Measurements from ENCODE around the gene FFAR1.
"Not testable (repeated sequence)": the region's sequence is repeated elsewhere in the genome, so short reads cannot be mapped to it uniquely, and the experiment has no call there.

FFAR1 gene

GRCh38 chr19:35377656-35378055, 30.0 kb downstream of the FFAR1 start:
- peak overlapping the region; percentile 10 for H3K27ac Mint-ChIP-seq (ENCODE audit: low read depth)
- ATAC-seq (replicated peaks; ENCODE audit: extremely low read depth, poor library complexity, severe bottlenecking) (no peak), DNase-seq (ENCODE audit: low spot score in 2 of 2) (no peak)
- no peaks in the 10 kb centered on the region for H3K9me3 Mint-ChIP-seq
- no peak overlapping the region for H3K4me3 Mint-ChIP-seq
- peaks cover 14% of the 10 kb centered on the region for H3K27me3 Mint-ChIP-seq
- H3K4me1 Mint-ChIP-seq = no peaks in the 10 kb centered on the region
- peaks cover 2% of the 10 kb centered on the region for H3K36me3 Mint-ChIP-seq (ENCODE audit: insufficient read depth)

GRCh38 chr19:35378356-35378755, 30.7 kb downstream of the FFAR1 start:
- peaks cover 21% of the 10 kb centered on the region for H3K27me3 Mint-ChIP-seq
- H3K36me3 Mint-ChIP-seq (ENCODE audit: insufficient read depth) = peaks cover 2% of the 10 kb centered on the region
- H3K4me1 Mint-ChIP-seq = no peaks in the 10 kb centered on the region
- H3K9me3 Mint-ChIP-seq = no peaks in the 10 kb centered on the region
- H3K4me3 Mint-ChIP-seq = no peak overlapping the region
- DNase-seq (ENCODE audit: low spot score in 2 of 2) (no peak), ATAC-seq (replicated peaks; ENCODE audit: extremely low read depth, poor library complexity, severe bottlenecking) (no peak)
- H3K27ac Mint-ChIP-seq (ENCODE audit: low read depth) = no peak overlapping the region

GRCh38 chr19:35379545-35379944, 31.8 kb downstream of the FFAR1 start:
- ATAC-seq (replicated peaks; ENCODE audit: extremely low read depth, poor library complexity, severe bottlenecking); H3K9me3 Mint-ChIP-seq; H3K4me1 Mint-ChIP-seq; H3K4me3 Mint-ChIP-seq; H3K27ac Mint-ChIP-seq (ENCODE audit: low read depth); H3K36me3 Mint-ChIP-seq (ENCODE audit: insufficient read depth); DNase-seq (ENCODE audit: low spot score in 2 of 2): not testable (repeated sequence)
- peaks cover 28% of the 10 kb centered on the region for H3K27me3 Mint-ChIP-seq

GRCh38 chr19:35379992-35380391, 32.3 kb downstream of the FFAR1 start:
- ATAC-seq (replicated peaks; ENCODE audit: extremely low read depth, poor library complexity, severe bottlenecking) (no peak), DNase-seq (ENCODE audit: low spot score in 2 of 2) (no peak)
- H3K4me1 Mint-ChIP-seq = no peaks in the 10 kb centered on the region
- no peak overlapping the region for H3K27ac Mint-ChIP-seq (ENCODE audit: low read depth)
- H3K36me3 Mint-ChIP-seq (ENCODE audit: insufficient read depth) = no peaks in the 10 kb centered on the region
- peaks cover 32% of the 10 kb centered on the region for H3K27me3 Mint-ChIP-seq
- no peaks in the 10 kb centered on the region for H3K9me3 Mint-ChIP-seq
- H3K4me3 Mint-ChIP-seq = no peak overlapping the region

- H3K36me3 Mint-ChIP-seq (ENCODE audit: insufficient read depth) = no peaks in the 10 kb centered on the region
- no peak for DNase-seq (ENCODE audit: low spot score in 2 of 2)
- no peak overlapping the region for H3K4me3 Mint-ChIP-seq
- no peaks in the 10 kb centered on the region for H3K9me3 Mint-ChIP-seq
- no peak for ATAC-seq (replicated peaks; ENCODE audit: extremely low read depth, poor library complexity, severe bottlenecking)
- H3K4me1 Mint-ChIP-seq = no peaks in the 10 kb centered on the region
- H3K27me3 Mint-ChIP-seq = peaks cover 34% of the 10 kb centered on the region
- H3K27ac Mint-ChIP-seq (ENCODE audit: low read depth) = no peak overlapping the region
These were observed 32.9 kb downstream of the FFAR1 start for GRCh38 chr19:35380450-35381124.

- Mint-ChIP-seq H3K27me3 (peaks cover 34% of the 10 kb centered on the region), H3K9me3 (peaks cover 2% of the 10 kb centered on the region), H3K4me3 (no peak overlapping the region), H3K27ac (ENCODE audit: low read depth) (no peak overlapping the region), H3K36me3 (ENCODE audit: insufficient read depth) (no peaks in the 10 kb centered on the region), H3K4me1 (no peaks in the 10 kb centered on the region)
- ATAC-seq (replicated peaks; ENCODE audit: extremely low read depth, poor library complexity, severe bottlenecking) = no peak
- DNase-seq (ENCODE audit: low spot score in 2 of 2) = no peak
These were observed 33.6 kb downstream of the FFAR1 start for GRCh38 chr19:35381318-35381717.

GRCh38 chr19:35381926-35382325, 34.2 kb downstream of the FFAR1 start:
- no peak for DNase-seq (ENCODE audit: low spot score in 2 of 2)
- H3K4me1 Mint-ChIP-seq = no peaks in the 10 kb centered on the region
- no peak for ATAC-seq (replicated peaks; ENCODE audit: extremely low read depth, poor library complexity, severe bottlenecking)
- no peak overlapping the region for H3K4me3 Mint-ChIP-seq
- H3K36me3 Mint-ChIP-seq (ENCODE audit: insufficient read depth) = no peaks in the 10 kb centered on the region
- H3K27me3 Mint-ChIP-seq = peaks cover 34% of the 10 kb centered on the region
- H3K9me3 Mint-ChIP-seq = peaks cover 6% of the 10 kb centered on the region
- no peak overlapping the region for H3K27ac Mint-ChIP-seq (ENCODE audit: low read depth)

DNA sequence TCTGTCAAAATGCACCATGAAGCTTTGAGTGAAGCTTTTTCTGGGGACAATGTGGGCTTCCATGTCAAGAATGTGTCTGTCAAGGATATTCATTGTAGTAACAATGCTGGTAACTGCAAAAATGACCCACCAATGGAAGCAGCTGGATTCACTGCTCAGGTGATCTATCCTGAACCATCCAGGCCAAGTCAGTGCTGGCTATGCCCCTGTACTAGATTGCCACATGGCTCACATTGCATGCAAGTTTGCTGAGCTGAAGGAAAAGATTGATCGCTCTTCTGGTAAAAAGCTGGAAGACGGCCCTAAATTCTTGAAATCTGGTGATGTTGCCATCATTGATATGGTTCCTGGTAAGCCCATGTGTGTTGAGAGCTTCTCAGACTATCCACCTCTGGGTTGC, 35.8 kb downstream of the FFAR1 start:
- H3K36me3 Mint-ChIP-seq (ENCODE audit: insufficient read depth) = no peaks in the 10 kb centered on the region

DNA sequence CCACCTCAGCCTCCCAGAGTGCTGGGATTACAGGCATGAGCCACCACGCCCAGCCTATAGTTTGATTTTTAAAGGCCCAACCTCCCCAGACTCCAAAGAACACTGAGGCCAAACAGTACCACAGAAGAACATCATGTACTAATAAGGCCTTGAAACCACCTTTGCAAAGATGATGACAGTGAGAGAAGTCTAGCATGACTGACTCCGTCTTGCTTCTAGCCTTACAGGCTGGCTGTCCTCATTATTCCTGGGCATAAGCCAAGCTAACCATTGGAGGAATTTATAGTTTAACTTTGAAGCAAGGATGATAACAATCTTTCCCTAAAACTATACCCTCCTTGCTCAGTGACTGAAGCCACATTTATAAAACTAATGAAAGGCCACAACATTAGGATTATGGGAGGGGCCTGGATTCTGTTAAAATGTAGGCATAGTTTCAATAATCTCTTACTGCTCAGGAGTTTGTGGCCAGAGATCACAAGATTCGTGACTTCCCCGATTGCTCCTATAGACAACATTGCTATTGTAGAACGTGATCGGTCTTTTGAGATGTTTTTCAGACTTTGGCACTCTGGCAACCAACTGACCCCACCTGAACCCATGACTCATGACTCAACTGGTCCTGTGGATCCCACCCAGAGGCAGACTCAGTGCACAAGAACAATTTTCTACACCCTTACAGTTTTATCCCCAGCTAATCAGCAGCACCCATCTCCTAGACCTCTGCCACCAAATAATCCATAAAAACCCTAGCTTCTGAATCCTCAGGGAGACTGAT, 40.8 kb downstream of the FFAR1 start:
- no peak for ATAC-seq (replicated peaks; ENCODE audit: extremely low read depth, poor library complexity, severe bottlenecking)
- H3K27ac Mint-ChIP-seq (ENCODE audit: low read depth) = no peak overlapping the region
- H3K9me3 Mint-ChIP-seq = peaks cover 6% of the 10 kb centered on the region
- peaks cover 13% of the 10 kb centered on the region for H3K27me3 Mint-ChIP-seq
- H3K4me1 Mint-ChIP-seq = no peaks in the 10 kb centered on the region
- no peaks in the 10 kb centered on the region for H3K36me3 Mint-ChIP-seq (ENCODE audit: insufficient read depth)
- DNase-seq (ENCODE audit: low spot score in 2 of 2) = no peak
- no peak overlapping the region for H3K4me3 Mint-ChIP-seq

More for the DNA sequence above, 35.8 kb downstream of the FFAR1 start:
- H3K27me3 Mint-ChIP-seq = peaks cover 34% of the 10 kb centered on the region
- H3K4me3 Mint-ChIP-seq = no peak overlapping the region
- no peak overlapping the region for H3K27ac Mint-ChIP-seq (ENCODE audit: low read depth)
- H3K9me3 Mint-ChIP-seq = peaks cover 6% of the 10 kb centered on the region
- no peaks in the 10 kb centered on the region for H3K4me1 Mint-ChIP-seq
- ATAC-seq (replicated peaks; ENCODE audit: extremely low read depth, poor library complexity, severe bottlenecking) (no peak), DNase-seq (ENCODE audit: low spot score in 2 of 2) (no peak)

DNA sequence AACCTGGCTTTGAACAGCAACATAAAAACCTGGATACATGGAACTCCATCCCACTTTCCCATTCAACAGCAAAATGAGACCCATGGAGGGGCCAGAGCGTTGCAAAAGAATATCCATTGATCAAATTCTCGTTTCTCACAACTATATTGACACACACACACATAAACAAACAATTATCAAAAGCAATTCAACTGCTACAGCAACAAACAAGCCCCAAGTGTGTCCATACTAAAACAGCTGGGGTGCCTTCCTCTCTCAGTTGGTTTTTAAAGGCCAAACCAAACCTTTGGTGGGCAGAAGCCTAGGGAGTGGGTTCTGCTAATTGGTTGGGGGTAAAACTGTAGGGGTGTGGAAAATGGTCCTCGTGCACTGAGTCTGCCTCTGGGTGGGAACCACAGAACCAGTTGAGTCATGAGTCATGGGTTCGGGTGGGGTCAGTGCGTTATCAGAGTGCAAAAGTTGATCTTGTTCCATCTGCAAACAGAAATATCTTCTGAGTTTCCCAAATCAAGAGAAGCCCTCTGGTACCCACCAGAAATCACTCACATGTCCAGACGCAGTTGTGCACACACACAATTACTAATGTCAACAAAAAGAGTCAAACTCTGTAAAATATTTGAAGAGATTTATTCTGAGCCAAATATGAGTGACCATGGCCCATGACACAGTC, 41.6 kb downstream of the FFAR1 start:
- Mint-ChIP-seq H3K9me3 (peaks cover 6% of the 10 kb centered on the region), H3K36me3 (ENCODE audit: insufficient read depth) (no peaks in the 10 kb centered on the region), H3K4me3 (no peak overlapping the region), H3K4me1 (no peaks in the 10 kb centered on the region), H3K27me3 (peaks cover 9% of the 10 kb centered on the region), H3K27ac (ENCODE audit: low read depth) (no peak overlapping the region)
- no peak for ATAC-seq (replicated peaks; ENCODE audit: extremely low read depth, poor library complexity, severe bottlenecking)
- DNase-seq (ENCODE audit: low spot score in 2 of 2) = no peak

DNA sequence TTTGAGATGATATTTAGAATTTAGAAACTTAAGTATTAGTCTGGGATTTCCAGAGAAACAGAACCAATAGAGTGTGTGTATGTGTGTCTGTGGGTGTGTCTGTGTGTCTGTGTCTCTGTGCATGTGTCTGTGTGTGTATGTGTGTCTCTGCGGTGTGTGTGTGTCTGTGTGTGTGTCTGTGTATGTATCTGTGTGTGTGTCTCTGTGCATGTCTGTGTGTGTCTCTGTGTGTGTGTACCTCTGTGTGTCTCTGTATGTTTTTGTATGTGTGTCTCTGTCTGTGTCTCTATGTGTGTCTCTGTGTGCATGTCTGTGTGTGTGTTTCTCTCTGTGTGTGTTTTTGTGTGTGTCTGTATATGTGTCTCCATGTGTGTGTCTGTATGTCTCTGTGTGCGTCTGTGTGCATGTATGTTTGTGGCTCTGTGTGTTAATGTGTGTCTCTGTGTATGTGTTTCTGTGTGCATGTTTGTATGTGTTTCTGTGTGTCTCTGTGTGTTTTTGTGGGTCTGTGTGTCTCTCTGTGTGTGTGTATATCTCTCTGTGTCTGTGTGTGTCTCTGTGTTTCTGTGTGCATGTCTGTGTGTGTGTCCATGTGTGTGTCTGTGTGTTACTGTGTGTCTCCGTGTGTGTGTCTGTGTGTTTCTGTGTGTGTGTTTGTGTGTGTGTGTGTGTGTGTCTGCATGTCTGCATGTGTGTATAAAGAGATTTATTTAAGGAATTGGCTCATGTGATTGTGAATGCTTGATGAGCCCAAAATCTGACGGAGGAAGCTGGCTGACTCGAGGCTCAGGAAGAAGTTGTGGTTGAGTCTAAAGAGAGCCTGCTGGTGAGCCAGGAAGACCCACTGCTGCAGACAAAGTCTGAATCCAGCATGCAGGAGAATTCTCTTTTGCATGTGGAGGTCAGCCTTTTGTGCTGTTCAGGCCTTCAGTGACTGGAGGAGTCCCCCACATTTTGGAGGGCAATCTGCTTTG, 45.3 kb downstream of the FFAR1 start:
- no peak overlapping the region for H3K4me3 Mint-ChIP-seq
- no peaks in the 10 kb centered on the region for H3K36me3 Mint-ChIP-seq (ENCODE audit: insufficient read depth)
- no peaks in the 10 kb centered on the region for H3K4me1 Mint-ChIP-seq
- no peak for DNase-seq (ENCODE audit: low spot score in 2 of 2)
- H3K27me3 Mint-ChIP-seq = no peaks in the 10 kb centered on the region
- no peak for ATAC-seq (replicated peaks; ENCODE audit: extremely low read depth, poor library complexity, severe bottlenecking)
- H3K27ac Mint-ChIP-seq (ENCODE audit: low read depth) = no peak overlapping the region
- H3K9me3 Mint-ChIP-seq = no peaks in the 10 kb centered on the region
